ENCODE data around the gene FCHSD2. TPM values are rescaled to one million over a fixed set of nuclear protein-coding genes. Genes with fewer than 3 reads are reported as not detected.

FCHSD2 gene
- total RNA-seq, 1 donor from 2014 or later, result 22.2 TPM

DNA sequence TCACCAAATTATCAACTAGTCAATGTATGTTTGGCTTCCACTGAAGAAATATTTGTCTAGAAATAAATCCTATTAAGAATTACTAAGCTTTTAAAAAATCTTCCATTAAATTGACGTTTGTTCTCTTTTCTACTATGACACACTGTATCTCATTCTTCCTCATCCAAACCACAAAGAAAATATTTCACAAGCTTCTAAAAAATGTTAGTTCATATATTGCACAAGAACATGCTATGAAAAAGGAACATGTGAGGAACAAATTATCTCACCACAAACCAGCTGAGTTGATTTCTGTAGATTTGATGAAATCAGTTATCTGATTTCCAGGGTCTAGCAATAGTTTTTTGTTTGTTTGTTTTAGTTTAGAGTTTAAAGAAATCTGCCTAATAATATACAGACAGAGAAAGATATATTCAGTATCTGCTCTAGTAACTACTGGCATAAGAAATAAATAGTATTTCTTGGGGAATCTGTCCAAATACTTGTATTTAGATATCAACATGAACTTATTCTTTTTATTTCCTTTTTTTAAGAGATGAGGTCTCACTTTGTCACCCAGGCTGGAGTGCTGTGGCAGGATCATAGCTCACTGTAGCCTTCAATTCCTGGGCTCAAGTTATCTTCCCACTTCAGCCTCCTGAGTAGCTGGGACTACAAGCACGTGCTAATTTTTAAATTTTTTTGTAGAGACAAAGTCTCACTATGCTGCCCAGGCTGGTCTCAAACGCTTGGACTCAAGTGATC, 166.2 kb downstream of the FCHSD2 start:
- Histone ChIP-seq H3K9ac (no peak overlapping the region), H3K9me3 (ENCODE audit: low read depth) (peaks cover 4% of the 10 kb centered on the region), H3F3A (ENCODE audit: low read depth) (no peaks in the 10 kb centered on the region), H3K4me2 (no peak overlapping the region), H3K4me1 (no peaks in the 10 kb centered on the region), H3K27ac (no peak overlapping the region), H4K20me1 (ENCODE audit: low read depth) (no peaks in the 10 kb centered on the region), H3K36me3 (peaks cover 9% of the 10 kb centered on the region), H2AFZ (replicated peaks) (no peak overlapping the region), H3K4me3 (no peak overlapping the region), H3K79me2 (ENCODE audit: low read depth) (no peaks in the 10 kb centered on the region), H3K27me3 (no peaks in the 10 kb centered on the region)
- peaks cover 18% of the 10 kb centered on the region for H3K9me3 Mint-ChIP-seq
- peaks cover 7% of the 10 kb centered on the region for H3K4me1 Mint-ChIP-seq
- H3K4me3 Mint-ChIP-seq, result no peak overlapping the region
- no peak overlapping the region for H3K27ac Mint-ChIP-seq
- TF ChIP-seq CTCF (IDR thresholded peaks at IDR 0.05) (no peak), EZH2 (IDR thresholded peaks at IDR 0.05) (no peak), EZH2phosphoT487 (IDR thresholded peaks at IDR 0.05) (no peak)
- no peak for DNase-seq (ENCODE audit: low spot score)
- peaks cover 2% of the 10 kb centered on the region for H3K27me3 Mint-ChIP-seq (ENCODE audit: insufficient read depth, low read depth)
- peaks cover 40% of the 10 kb centered on the region for H3K36me3 Mint-ChIP-seq

GRCh38 chr11:72974487-72975205, 167.5 kb downstream of the FCHSD2 start:
- H3K4me1 Mint-ChIP-seq, result peaks cover 7% of the 10 kb centered on the region
- Histone ChIP-seq H3F3A (ENCODE audit: low read depth) (no peaks in the 10 kb centered on the region), H2AFZ (replicated peaks) (no peak overlapping the region), H3K9me3 (ENCODE audit: low read depth) (peaks cover 4% of the 10 kb centered on the region), H3K27ac (no peak overlapping the region), H3K4me1 (no peaks in the 10 kb centered on the region), H3K27me3 (no peaks in the 10 kb centered on the region), H3K4me2 (no peak overlapping the region), H3K36me3 (peaks cover 7% of the 10 kb centered on the region), H3K9ac (no peak overlapping the region), H3K79me2 (ENCODE audit: low read depth) (no peaks in the 10 kb centered on the region), H4K20me1 (ENCODE audit: low read depth) (no peaks in the 10 kb centered on the region), H3K4me3 (no peak overlapping the region)
- peaks cover 2% of the 10 kb centered on the region for H3K27me3 Mint-ChIP-seq (ENCODE audit: insufficient read depth, low read depth)
- no peak overlapping the region for H3K27ac Mint-ChIP-seq
- no peak for TF ChIP-seq EZH2phosphoT487 (IDR thresholded peaks at IDR 0.05)
- TF ChIP-seq CTCF (IDR thresholded peaks at IDR 0.05), result no peak
- TF ChIP-seq EZH2 (IDR thresholded peaks at IDR 0.05), result no peak
- no peak overlapping the region for H3K4me3 Mint-ChIP-seq
- H3K36me3 Mint-ChIP-seq, result peaks cover 39% of the 10 kb centered on the region
- no peak for DNase-seq (ENCODE audit: low spot score)
- H3K9me3 Mint-ChIP-seq, result peaks cover 18% of the 10 kb centered on the region

DNA sequence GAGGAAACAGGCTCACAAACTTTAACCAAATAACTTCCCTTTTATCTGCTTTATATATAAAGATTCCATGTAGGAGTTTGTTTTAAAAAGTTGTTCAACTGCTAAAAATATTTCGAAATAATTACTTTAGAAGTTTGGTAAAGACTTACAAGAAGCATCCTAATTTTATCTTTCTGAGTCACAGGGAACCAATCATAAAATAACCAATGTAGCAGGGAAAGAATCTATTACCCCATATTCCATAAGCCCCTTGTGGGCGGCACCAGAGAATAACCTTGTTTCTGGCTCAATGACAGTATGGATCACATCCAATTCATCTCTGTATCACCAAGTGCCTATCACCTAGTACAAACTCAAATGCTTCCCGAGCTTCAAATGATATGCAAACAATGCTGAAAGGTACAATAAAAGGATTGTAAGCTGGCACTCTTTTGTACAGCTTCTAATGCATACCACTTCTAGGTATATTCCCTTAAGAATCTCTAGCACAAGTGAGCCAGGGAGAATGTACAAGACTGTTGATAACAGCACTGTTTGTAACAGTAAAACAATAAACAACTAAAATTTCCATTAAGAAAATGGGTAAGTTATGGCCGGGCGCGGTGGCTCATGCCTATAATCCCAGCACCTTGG, 169.5 kb downstream of the FCHSD2 start:
- Histone ChIP-seq H3K4me2 (no peak overlapping the region), H3K9ac (no peak overlapping the region), H2AFZ (replicated peaks) (no peak overlapping the region), H3K36me3 (no peaks in the 10 kb centered on the region), H3K27ac (no peak overlapping the region), H3K9me3 (ENCODE audit: low read depth) (peaks cover 4% of the 10 kb centered on the region), H3K79me2 (ENCODE audit: low read depth) (no peaks in the 10 kb centered on the region), H3K27me3 (no peaks in the 10 kb centered on the region), H3K4me1 (no peaks in the 10 kb centered on the region), H3K4me3 (no peak overlapping the region), H3F3A (ENCODE audit: low read depth) (no peaks in the 10 kb centered on the region), H4K20me1 (ENCODE audit: low read depth) (no peaks in the 10 kb centered on the region)
- DNase-seq (ENCODE audit: low spot score), result no peak
- H3K27me3 Mint-ChIP-seq (ENCODE audit: insufficient read depth, low read depth), result peaks cover 2% of the 10 kb centered on the region
- H3K27ac Mint-ChIP-seq, result no peak overlapping the region
- TF ChIP-seq CTCF (IDR thresholded peaks at IDR 0.05), result no peak
- TF ChIP-seq EZH2phosphoT487 (IDR thresholded peaks at IDR 0.05), result no peak
- TF ChIP-seq EZH2 (IDR thresholded peaks at IDR 0.05), result no peak
- no peak overlapping the region for H3K4me3 Mint-ChIP-seq
- peaks cover 7% of the 10 kb centered on the region for H3K4me1 Mint-ChIP-seq
- peaks cover 33% of the 10 kb centered on the region for H3K36me3 Mint-ChIP-seq
- H3K9me3 Mint-ChIP-seq, result peaks cover 12% of the 10 kb centered on the region
